ENCODE results near the gene AIFM3.

AIFM3 gene

GRCh38 chr22:20974336-20974955 is 7.4 kb downstream of the AIFM3 start:
- no peak overlapping the region for H3K9ac ChIP-seq (ENCODE audit: insufficient read length)
- no peak for TF ChIP-seq FOXP2 (optimal IDR thresholded peaks at IDR 0.05; ENCODE audit: control extremely low read depth, extremely low read length, insufficient read depth)
- TF ChIP-seq POLR2AphosphoS5 (IDR thresholded peaks at IDR 0.05; ENCODE audit: borderline replicate concordance, low read depth, low read length): no peak
- no peak for TF ChIP-seq EZH2 (IDR thresholded peaks at IDR 0.05)
- no peaks in the 10 kb centered on the region for H3K36me3 ChIP-seq (ENCODE audit: insufficient read depth, low read length)
- H3K4me3 ChIP-seq: no peak overlapping the region
- H3K27ac ChIP-seq: no peak overlapping the region
- no peak for DNase-seq (ENCODE audit: low read depth, low spot score)
- H3K9me3 ChIP-seq (ENCODE audit: low read depth, low read length): peaks cover 7% of the 10 kb centered on the region; the same call in 1 of the 2 replicates

- H3K4me3 ChIP-seq: no peak overlapping the region
- H3K27ac ChIP-seq: no peak overlapping the region
- H3K36me3 ChIP-seq (ENCODE audit: insufficient read depth, low read length): no peaks in the 10 kb centered on the region
- TF ChIP-seq POLR2AphosphoS5 (IDR thresholded peaks at IDR 0.05; ENCODE audit: borderline replicate concordance, low read depth, low read length) (no peak), FOXP2 (optimal IDR thresholded peaks at IDR 0.05; ENCODE audit: control extremely low read depth, extremely low read length, insufficient read depth) (no peak), EZH2 (IDR thresholded peaks at IDR 0.05) (no peak)
- no peak overlapping the region for H3K9ac ChIP-seq (ENCODE audit: insufficient read length)
- H3K9me3 ChIP-seq (ENCODE audit: low read depth, low read length): peaks cover 7% of the 10 kb centered on the region; the same call in 1 of the 2 replicates
- no peak for DNase-seq (ENCODE audit: low read depth, low spot score)
These were observed 8.7 kb downstream of the AIFM3 start for GRCh38 chr22:20975541-20976290.

GRCh38 chr22:20976291-20976877 is 9.3 kb downstream of the AIFM3 start:
- Histone ChIP-seq H3K9me3 (ENCODE audit: low read depth, low read length) (peaks cover 7% of the 10 kb centered on the region; the same call in 1 of the 2 replicates), H3K36me3 (ENCODE audit: insufficient read depth, low read length) (no peaks in the 10 kb centered on the region), H3K9ac (ENCODE audit: insufficient read length) (no peak overlapping the region), H3K27ac (no peak overlapping the region), H3K4me3 (no peak overlapping the region)
- no peak for DNase-seq (ENCODE audit: low read depth, low spot score)
- TF ChIP-seq EZH2 (IDR thresholded peaks at IDR 0.05) (no peak), POLR2AphosphoS5 (IDR thresholded peaks at IDR 0.05; ENCODE audit: borderline replicate concordance, low read depth, low read length) (no peak), FOXP2 (optimal IDR thresholded peaks at IDR 0.05; ENCODE audit: control extremely low read depth, extremely low read length, insufficient read depth) (no peak)

- Histone ChIP-seq H3K4me3 (no peak overlapping the region), H3K9ac (ENCODE audit: insufficient read length) (no peak overlapping the region), H3K36me3 (ENCODE audit: insufficient read depth, low read length) (no peaks in the 10 kb centered on the region), H3K27ac (no peak overlapping the region), H3K9me3 (ENCODE audit: low read depth, low read length) (peaks cover 7% of the 10 kb centered on the region; the same call in 1 of the 2 replicates)
- TF ChIP-seq EZH2 (IDR thresholded peaks at IDR 0.05) (no peak), FOXP2 (optimal IDR thresholded peaks at IDR 0.05; ENCODE audit: control extremely low read depth, extremely low read length, insufficient read depth) (no peak), POLR2AphosphoS5 (IDR thresholded peaks at IDR 0.05; ENCODE audit: borderline replicate concordance, low read depth, low read length) (no peak)
- no peak for DNase-seq (ENCODE audit: low read depth, low spot score)
These were observed 10.0 kb downstream of the AIFM3 start for GRCh38 chr22:20977019-20977418.

- no peaks in the 10 kb centered on the region for H3K36me3 ChIP-seq (ENCODE audit: insufficient read depth, low read length)
- no peak overlapping the region for H3K27ac ChIP-seq
- no peak for TF ChIP-seq FOXP2 (optimal IDR thresholded peaks at IDR 0.05; ENCODE audit: control extremely low read depth, extremely low read length, insufficient read depth)
- TF ChIP-seq EZH2 (IDR thresholded peaks at IDR 0.05): no peak
- no peak for TF ChIP-seq POLR2AphosphoS5 (IDR thresholded peaks at IDR 0.05; ENCODE audit: borderline replicate concordance, low read depth, low read length)
- H3K9ac ChIP-seq (ENCODE audit: insufficient read length): no peak overlapping the region
- no peak overlapping the region for H3K4me3 ChIP-seq
- no peak for DNase-seq (ENCODE audit: low read depth, low spot score)
- H3K9me3 ChIP-seq (ENCODE audit: low read depth, low read length): peaks cover 7% of the 10 kb centered on the region; the same call in 1 of the 2 replicates
These were observed 10.6 kb downstream of the AIFM3 start for GRCh38 chr22:20977516-20978170.

- no peaks in the 10 kb centered on the region for H3K36me3 ChIP-seq (ENCODE audit: insufficient read depth, low read length)
- DNase-seq (ENCODE audit: low read depth, low spot score): no peak
- H3K27ac ChIP-seq: no peak overlapping the region
- no peak overlapping the region for H3K9ac ChIP-seq (ENCODE audit: insufficient read length)
- no peak overlapping the region for H3K4me3 ChIP-seq
- peaks cover 7% of the 10 kb centered on the region; the same call in 1 of the 2 replicates for H3K9me3 ChIP-seq (ENCODE audit: low read depth, low read length)
- TF ChIP-seq POLR2AphosphoS5 (IDR thresholded peaks at IDR 0.05; ENCODE audit: borderline replicate concordance, low read depth, low read length) (no peak), FOXP2 (optimal IDR thresholded peaks at IDR 0.05; ENCODE audit: control extremely low read depth, extremely low read length, insufficient read depth) (no peak), EZH2 (IDR thresholded peaks at IDR 0.05) (no peak)
These were observed 11.4 kb downstream of the AIFM3 start for GRCh38 chr22:20978419-20978818.

- H3K9ac ChIP-seq (ENCODE audit: insufficient read length): no peak overlapping the region
- no peaks in the 10 kb centered on the region; the same call in 1 of the 2 replicates for H3K36me3 ChIP-seq (ENCODE audit: insufficient read depth, low read length)
- H3K27ac ChIP-seq: no peak overlapping the region
- TF ChIP-seq FOXP2 (optimal IDR thresholded peaks at IDR 0.05; ENCODE audit: control extremely low read depth, extremely low read length, insufficient read depth) (no peak), EZH2 (IDR thresholded peaks at IDR 0.05) (no peak), POLR2AphosphoS5 (IDR thresholded peaks at IDR 0.05; ENCODE audit: borderline replicate concordance, low read depth, low read length) (no peak)
- DNase-seq (ENCODE audit: low read depth, low spot score): no peak
- no peak overlapping the region for H3K4me3 ChIP-seq
- peaks cover 7% of the 10 kb centered on the region; the same call in 1 of the 2 replicates for H3K9me3 ChIP-seq (ENCODE audit: low read depth, low read length)
These were observed 12.3 kb downstream of the AIFM3 start for GRCh38 chr22:20979243-20979809.
